Fibroblast of gingiva (primary cell): ENCODE data around the gene CASP8.
A peak's percentile ranks its signal among the peaks of the same experiment; 100 is the strongest.

Experiments used
- DNase-seq: peaks from one replicate; pipeline ENCODE4 v3.0.0-alpha.2; 2011; ENCODE audit warnings: low read depth

The CASP8 gene

DNA sequence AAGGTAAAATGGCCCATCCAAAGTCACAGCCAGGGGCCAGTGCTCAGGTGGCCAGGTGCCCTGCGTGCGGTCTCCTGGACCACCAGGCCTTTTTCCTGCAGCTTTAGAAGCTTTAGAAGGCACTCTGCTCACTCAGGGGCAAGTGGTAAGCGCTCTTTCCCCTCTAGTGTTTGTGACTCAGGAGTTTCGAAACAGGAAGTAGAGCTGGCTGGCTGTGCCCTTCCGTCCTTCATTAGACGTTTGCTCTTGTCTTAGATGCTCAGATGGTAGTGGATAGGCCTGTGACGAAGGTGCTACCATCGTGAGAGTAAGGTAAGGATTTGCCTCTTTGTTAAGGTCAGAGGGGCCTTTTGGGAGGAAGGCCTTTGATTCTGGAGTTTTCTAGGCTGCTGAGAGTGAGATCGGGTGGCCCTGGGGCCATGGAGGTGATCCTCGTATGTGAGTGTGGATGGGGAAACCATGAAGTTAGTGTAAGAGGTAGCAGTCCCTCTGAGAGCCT, at the start of gene CASP8:
Gene CASP8 (plus strand): TSS at position 235 of the 499 bp plus-strand sequence. CDS start 5,951 bp downstream, outside the sequence.
- DNase-seq = peak; percentile 60

DNA sequence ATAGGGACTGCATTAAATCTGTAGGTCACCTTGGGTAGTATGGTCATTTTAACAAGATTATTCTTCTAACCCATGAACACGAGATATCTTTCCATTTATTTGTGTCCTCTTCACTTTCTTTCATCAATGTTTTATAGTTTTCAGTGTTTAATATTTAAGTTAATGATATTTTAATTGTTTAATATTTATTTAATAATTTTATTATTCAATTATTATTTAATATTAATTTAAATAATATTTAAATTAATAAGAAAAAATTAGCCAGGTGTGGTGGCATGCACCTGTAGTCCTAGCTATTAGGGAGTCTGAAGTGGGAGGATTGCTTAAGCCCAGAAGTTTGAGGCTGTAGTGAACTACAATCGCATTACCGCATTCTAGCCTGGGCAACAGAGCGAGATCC, 44.4 kb upstream of the CASP8 start:
- DNase-seq = no peak

DNA sequence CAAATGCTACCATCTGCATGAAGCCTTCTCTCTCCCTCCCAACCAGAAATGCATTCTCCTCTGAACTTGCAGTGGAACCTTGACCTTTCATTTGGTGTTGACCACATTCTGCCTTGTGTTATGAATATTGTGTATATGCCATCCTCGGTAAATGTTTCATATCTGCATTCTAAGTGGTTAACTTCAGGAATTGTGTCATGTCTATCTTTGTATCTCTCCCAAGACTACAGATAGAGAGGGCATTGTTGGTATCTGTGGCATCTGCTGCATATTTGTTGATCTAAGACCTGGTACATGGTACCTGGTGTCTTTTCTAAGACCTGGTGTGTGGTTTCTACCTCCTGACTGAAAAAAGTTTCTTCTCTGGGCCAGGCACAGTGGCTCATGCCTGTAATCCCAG, 43.4 kb upstream of the CASP8 start:
- no peak for DNase-seq

DNA sequence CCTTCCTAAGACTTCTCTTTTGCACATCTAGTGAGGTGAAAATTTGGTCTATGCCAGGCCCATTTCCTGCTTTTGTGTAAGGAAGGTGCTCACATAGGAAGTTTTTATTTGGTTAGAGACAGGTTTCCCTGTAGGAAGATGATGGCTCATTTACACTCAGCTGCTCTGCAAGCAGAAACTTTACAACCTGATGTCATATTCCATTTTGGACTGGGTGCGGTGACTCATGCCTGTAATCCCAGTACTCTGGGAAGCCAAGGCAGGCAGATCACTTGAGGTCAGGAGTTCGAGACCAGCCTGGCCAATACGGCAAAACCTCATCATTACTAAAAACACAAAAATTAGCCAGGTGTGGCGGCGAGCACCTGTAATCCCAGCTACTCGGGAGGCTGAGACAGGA, 41.6 kb upstream of the CASP8 start:
- no peak for DNase-seq

DNA sequence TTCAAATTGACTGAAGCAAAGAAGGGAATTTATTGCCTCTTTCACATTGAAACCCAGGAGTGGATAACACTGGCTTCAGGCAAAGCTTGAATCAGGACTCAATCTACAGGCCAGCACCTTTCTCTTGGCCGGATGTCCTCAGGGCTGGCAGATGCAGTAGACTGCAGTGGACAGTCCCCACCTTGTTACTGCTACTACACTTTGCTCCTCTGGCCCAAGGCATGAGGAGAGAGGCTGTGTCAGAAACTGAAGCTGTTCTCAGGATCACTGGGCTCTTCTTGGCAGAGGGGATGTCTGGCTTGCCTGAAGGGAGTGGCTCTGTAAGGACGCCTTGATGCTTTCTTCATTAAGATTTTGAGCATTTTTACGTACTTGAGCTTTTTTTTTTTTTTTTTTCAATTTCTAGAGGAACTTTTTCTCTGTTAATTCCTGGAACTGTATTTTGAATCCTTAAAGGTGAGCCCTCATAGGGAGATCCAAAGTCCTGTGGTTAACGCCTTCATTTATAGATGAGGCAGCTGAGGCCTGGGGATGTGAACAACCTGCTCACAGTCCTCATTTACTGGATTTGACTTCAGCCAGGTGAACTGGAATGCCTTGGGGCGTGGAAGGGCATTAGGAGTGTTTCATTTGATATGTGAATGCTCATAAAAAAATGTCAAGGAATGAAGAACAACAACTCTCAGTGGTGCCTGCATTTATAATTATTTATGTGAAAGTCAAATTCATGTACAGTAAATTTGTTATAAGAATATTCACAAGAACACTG, 40.8 kb upstream of the CASP8 start:
- DNase-seq = no peak

DNA sequence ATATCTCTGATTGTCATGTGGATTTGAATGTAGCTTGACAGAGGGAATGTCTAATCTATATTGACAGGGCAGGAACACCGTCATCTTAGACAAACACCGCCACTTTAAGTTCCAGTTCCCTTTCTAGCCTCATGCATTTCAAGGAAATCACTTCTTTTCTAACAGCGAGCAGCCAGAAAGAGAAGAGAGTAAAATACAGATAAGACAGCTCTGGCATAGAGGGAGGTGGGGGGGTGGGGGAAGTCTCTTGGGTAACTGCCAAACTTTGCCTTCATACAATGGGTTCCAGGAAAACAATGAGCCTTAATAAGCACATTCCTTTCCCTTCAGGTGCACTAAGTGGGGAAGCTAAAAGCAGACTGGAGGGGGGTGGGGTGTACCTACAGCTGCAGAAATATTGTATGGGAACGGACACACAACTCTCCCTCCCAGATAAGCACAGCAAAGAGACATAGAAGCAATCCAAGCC, 40.2 kb upstream of the CASP8 start:
- no peak for DNase-seq

DNA sequence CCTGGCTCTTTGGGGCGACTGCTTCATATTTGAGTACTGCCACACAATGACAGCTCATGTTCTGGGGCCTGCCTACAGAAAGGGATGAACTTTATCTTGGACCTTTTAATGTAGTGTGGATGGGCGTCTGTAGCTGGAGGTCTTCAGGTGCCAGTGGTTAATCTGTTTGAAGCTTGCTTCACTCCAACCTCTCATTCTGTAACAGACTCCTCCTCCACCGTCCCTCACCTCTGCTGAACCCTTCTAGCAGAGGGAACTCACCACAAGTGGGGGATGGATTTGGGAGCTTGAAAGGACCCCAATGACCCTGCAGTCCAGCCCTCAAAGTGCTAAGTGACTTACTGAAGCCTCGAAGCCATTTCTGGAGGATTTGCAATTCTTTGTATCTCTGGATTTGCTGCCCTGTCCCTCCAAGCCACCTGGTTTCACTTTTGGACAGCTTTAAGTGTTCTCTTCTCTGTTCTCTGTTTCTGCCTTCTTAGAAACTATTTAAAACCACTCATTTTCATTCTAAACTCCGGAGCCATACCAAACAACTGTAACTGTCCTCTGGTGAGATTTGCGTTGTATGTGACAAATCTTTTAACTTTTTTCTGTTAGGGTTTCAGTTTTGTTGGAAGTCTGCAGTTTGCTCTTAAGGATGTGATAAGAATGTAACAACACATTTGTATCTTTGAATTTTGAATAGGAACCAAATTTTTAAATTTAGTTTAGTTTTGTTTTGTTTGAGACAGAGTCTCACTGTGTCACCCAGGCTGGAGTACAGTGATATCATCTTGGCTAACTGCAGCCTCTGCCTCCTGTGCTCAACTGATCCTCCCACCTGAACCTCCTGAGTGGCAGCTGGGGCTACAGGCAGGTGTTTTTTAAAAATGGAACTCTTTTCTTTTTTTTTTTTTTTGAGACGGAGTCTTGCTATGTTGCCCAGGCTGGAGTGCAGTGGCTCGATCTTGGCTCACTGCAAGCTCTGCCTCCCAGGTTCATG, 37.0 kb upstream of the CASP8 start:
- DNase-seq = no peak

DNA sequence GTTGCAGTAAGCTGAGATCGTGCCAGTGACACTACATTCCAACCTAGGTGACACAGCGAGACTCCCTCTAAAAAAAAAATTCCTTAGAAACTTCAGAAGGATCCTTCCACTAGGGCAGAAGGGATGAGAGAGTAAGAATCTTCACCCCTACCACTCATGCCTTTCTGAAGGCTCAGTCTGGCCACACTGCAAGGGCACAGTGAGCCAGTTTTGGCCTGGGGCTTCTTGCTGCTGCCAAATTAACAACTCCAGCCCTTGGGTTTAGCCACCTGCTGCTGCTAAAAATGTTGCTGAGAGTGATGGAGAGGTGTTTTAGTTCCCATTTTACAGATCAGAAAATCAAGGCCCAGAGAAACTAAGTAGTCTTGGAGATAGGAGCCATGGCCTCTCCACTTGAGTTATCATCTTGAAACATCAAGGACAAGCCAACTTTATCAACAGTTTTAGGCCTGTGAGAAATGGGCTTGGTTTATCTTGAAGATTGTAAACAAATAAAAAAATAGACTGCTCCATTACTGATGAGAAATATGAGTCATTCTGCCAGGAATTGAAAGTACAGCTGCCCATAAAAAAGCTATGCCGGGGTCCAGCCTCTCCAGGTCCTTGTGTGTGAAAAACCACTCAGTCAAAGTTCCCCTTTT, 31.9 kb upstream of the CASP8 start:
- no peak for DNase-seq

DNA sequence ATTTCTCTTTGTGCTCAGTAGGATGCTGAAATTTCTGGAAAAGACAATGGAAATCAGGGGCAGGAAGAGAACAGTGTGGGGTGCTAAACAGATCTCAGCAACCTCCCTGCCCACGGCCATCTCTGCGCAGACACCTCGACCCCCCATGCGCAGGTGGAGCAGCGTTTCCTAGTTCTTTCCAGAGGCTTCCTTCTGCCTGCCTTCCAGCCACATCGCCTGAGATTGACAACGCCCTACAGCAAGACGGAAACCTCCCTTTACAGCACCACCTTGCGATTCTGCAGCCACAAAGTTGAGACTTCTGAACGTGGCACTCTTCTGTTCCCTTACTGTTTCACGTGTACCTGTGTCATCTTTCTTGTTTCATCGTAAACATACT, 31.4 kb upstream of the CASP8 start:
- DNase-seq = no peak

DNA sequence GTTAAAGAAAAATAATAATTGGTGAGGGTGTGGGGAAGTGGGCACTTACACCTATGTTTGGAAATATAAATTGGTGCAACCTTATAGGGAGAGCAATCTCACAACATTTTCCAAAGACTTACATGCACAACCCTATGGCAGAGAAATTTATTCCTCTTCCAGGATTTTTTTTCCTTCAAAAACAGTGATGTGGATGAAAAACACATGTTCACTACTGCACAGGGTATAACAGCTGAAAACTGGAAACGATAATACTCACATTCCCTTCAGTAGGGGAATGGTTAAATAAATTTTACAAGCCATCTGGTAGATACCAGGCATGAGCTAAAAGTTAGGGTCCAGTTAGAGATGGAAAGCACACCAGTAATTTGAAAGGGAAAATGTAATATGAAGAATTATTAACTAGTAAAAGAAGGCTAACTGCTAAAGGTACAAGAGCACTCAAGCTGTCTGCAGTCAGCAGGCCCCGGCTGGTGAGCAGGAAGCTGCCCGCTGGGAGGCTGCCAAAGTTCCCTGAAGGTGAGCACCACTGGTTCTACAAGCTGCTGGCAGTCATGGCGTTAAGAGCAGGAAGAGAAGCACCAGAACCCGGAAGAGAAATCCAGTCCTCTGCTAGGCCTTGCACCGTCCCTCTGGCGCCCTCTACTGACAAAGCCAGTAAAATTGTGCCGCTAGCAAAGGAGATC, 28.4 kb upstream of the CASP8 start:
- DNase-seq = peak; percentile 86

DNA sequence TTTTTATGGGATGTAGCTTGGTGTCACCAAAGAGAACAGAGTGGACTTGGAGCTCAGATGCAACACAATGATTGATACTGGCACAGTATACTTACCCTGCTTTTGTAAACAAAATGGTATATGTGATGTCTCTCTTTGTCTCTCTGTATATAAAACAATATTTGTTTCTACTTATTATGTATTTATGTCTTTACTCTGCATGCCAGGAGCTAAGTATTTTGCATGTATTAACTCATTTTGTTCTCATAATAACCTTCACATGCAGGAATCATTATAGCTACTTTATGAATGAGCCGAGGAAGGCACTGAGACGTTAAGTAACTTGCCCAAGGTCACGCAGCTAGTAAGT, 27.9 kb upstream of the CASP8 start:
- DNase-seq = no peak

DNA sequence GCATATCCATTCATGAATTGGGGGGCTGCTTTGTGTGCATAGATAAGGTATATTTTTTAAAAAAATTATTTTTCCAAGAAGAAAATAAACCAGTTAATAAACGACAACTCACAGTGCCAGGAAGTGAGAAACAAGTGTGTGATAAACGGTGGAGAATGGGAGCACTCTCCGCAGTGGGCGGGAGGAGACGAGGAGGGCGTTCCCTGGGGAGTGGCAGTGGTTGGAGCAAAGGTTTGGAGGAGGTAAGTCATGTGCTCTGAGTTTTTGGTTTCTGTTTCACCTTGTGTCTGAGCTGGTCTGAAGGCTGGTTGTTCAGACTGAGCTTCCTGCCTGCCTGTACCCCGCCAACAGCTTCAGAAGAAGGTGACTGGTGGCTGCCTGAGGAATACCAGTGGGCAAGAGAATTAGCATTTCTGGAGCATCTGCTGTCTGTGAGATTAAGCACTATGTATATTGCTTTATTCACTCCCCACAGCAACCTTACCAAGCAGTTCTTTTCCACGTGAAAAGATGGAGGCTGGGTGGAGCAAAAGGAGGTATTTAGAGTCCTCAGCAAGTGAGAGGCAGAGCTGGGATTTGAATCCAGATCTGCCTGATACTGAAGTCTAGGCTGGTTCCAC, 27.0 kb upstream of the CASP8 start:
- DNase-seq = no peak

DNA sequence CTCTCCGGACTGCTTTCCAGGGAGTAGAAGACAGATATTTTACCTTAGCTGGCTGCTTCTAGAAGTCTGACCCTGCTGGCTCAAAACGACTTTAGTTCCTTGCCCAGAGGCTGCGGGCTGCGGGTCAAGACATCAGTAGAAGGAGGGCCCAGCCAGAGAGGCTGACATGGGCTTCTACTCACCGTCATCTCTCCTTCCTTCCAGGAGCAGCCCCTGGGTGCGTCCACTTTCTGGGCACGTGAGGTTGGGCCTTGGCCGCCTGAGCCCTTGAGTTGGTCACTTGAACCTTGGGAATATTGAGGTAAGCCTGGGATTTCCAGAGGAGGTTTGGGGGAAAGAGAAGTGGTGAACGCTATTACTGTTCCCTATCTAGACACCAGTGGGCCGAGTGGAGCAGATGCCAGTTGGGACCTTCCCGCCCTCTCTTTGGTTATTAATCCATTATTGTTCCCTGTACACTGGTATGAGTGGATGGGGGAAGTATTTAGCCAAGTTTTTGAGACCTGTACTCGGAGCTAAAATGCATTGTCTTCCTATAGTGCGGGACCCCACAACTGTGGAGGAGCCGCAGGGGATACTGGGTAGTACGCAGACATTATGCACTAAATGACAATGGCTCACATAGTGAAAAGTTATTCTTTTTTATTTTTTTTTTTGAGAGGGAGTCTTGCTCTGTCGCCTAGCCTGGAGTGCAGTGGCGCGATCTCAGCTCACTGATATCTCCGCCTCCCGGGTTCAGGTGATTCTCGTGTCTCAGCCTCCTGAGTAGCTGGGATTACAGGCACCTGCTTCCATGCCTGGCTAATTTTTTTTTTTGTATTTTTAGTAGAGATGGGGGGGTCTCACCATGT, 26.3 kb upstream of the CASP8 start:
- no peak for DNase-seq

DNA sequence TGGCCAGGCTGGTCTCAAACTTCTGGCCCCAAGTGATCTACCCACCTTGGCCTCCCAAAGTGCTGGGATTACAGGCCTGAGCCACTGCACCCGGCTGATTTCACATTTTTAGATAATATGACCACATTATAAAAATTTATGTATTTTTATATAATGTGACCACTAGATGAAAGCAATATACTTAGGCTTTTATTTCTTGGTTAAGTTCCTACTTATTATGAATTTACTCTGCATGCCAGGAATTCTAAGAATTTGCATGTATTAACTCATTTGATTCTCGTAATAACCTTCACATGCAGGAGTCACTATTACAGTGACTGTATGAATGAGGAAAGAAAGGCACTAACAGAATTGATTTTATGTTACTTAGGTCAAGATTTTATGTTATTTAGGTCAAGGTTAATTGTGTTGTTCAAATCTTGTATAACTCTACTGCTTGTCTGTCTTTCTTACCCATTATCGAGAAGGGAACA, 25.6 kb upstream of the CASP8 start:
- DNase-seq = no peak

DNA sequence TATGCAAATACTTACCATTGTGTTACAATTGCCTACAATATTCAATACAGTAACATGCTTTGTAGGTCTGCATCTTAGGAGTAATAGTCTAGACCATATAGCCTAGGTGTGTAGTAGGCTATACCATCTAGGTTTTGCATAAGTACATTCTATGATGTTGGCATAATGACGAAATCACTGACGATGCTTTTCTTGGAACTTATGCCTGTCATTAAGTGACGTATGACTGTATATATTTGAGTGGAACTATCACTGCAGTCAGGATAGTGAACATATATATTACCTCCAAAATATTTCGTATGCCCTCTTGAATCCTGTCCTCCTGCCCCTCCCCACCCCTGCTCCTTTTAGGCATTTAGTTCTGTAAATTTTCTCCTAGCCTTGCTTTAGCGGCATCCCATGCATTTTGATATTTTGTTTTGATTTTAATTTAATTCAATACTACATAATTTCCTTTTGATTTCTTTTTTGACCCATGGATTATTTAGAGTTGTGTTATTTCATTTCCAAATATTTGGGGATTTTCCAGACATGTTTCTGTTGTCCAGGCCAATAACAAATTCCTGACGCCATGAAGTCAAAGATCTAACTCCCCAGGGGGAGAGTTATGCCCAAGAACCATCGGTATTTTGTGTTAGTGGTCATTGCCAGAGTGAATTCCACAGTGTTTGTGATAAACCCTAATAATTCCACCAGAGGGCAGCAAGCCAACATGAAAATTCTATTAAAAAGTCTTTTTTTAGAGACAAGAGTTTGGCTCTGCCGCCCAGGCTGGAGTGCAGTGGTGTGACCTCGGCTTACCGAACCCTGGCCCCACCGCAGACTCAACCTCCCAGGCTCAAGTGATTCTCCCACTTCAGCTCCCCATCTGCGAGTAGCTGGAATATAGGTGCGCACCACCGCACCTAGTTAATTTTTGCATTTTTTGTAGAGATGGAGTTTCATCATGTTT, 24.2 kb upstream of the CASP8 start:
- DNase-seq = peak; percentile 94

DNA sequence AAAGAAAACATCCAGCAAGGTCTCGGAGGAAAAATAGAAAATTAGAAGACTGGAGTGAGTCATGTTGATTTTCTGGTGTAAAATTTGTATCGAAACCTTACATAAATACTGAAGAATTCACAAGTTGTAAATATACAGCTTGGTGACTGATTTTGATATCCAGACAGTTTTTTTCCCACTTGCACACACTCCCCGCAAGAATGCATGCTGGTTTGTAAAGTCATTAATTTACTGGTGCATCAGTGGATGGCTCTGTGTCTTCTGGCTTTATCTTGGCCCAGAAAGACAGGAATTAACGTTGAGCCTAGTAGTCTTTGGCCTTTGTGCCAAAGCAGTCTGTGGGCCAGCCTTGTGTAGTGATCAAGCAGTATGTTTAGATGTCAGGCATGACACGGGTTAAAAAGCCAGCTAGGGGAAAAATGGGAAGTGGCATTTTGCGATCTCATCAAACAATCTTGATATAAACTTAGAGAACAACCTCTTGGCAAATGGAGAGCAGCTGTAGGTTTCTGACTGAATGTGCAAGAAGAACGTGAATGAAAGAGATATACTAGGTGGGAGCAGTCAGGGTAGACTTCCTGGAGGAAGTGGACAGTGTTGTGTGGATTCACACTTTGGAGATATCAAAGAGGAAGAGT, 22.7 kb upstream of the CASP8 start:
- no peak for DNase-seq

DNA sequence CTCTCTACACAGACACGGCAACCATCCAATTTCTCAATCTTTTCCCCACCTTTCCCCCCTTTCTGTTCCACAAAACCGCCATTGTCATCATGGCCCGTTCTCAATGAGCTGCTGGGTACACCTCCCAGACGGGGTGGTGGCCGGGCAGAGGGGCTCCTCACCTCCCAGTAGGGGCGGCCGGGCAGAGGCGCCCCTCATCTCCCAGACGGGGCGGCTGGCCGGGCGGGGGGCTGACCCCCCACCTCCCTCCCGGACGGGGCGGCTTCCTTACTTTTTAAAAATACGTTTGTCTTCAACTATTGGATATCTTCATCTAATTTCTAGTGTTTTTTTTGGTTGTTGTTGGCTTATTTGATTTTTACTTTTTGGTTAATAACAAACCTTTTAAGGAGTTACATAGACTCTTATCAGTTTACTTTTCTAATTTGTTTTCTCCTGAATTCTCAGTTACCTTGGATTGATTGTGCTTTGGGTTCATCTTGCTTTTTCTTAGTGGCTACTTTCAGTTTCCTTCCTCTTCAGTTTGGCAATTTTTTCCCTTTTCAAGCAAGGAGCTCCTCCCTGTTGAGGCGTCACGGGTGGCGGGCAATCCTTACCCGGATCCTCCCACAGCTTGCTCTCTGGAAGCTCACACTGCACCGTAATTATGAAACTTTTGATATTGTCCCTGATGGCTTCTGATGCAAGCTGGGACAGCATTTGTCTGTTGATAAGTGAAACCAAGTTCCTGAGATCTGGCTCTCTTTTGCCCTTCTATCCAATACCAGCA, 21.0 kb upstream of the CASP8 start:
- peak; percentile 80 for DNase-seq
